K562 (cell line): Measurements from ENCODE around the gene PDE6B. TPM values are rescaled to one million over a fixed set of nuclear protein-coding genes. Genes with fewer than 3 reads are reported as not detected.
A peak's percentile ranks its signal among the peaks of the same experiment; 100 is the strongest.

Experiments
- ATAC-seq: fragments of 200-7000 bp; cut with Tn5 transposase; 3 replicates; pipeline ENCODE4 v1.9.1; 2020; ENCODE audit warnings: moderate library complexity
- BruUV-seq: library from RNA; stranded (reverse); fragments of 400-500 nt; replicated peaks from 2 replicates; lab custom pipeline; 2021; lab: Mats Ljungman, UMichigan
- CTCF ChIA-PET: fragments of 300-600 bp; formaldehyde crosslinking; extraction: SDS; loops from one replicate; lab custom pipeline; 2021; ENCODE audit warnings: low intra/inter-chr PET ratio; lab: Yijun Ruan, JAX
- POLR2A ChIA-PET: fragments of 300-600, 350-650 bp; sonication (Branson Sonifier 250); formaldehyde crosslinking; extraction: SDS; loops from one replicate; lab custom pipeline; 2021; ENCODE audit warnings: antibody characterized with exemption, inconsistent platforms; lab: Yijun Ruan, JAX
- DNase-seq, 4 experiments: peaks; one replicate each; pipeline versions ENCODE4 v3.0.0 to v3.0.0-alpha.2; 2011 to 2018; ENCODE audit warnings: low spot score in 3 of 4, mixed read lengths in 3 of 4; ENCODE audit errors: extremely low read depth in 1 of 4
- FAIRE-seq: peaks from 2 replicates; lab custom pipeline; 2011; peaks lifted over from hg19 to GRCh38; lab: Jason Lieb, UNC
- H2AFZ ChIP-seq: 2 replicates; pipeline ENCODE4 v1.6.0; 2011; ENCODE audit warnings: low read depth, low read length, control low read depth, inconsistent platforms
- H3K27ac ChIP-seq: fragments of 200-600 bp; 3 replicates; pipeline ENCODE4 v1.8.0; 2011; ENCODE audit warnings: low read depth, mild to moderate bottlenecking, control low read depth, inconsistent platforms, low read length, moderate library complexity, mixed read lengths; ENCODE audit errors: extremely low read depth
- H3K27me3 ChIP-seq, 2 experiments: fragments of 300-600 bp in 1 of 2; 2 replicates in 1 of 2; 3 replicates in 1 of 2; pipeline versions ENCODE4 v1.6.0 to v1.8.0; 2011; ENCODE audit warnings: inconsistent platforms in 2 of 2, low read length in 2 of 2, mild to moderate bottlenecking in 1 of 2, mixed read lengths in 1 of 2, moderate library complexity in 1 of 2; ENCODE audit not compliant: control insufficient read depth in 2 of 2, insufficient read depth in 2 of 2
- H3K36me3 ChIP-seq: fragments of 300-600 bp; 3 replicates; pipeline ENCODE4 v1.8.0; 2011; ENCODE audit warnings: mild to moderate bottlenecking, low read length, inconsistent platforms; ENCODE audit not compliant: control insufficient read depth, insufficient read depth
- H3K4me1 ChIP-seq, 2 experiments: fragments of 200-600 bp in 1 of 2; replicated peaks in 1 of 2; 2 replicates in 1 of 2; 3 replicates in 1 of 2; pipeline versions ENCODE4 v1.5.1 to v1.8.0; 2011; ENCODE audit warnings: inconsistent platforms in 2 of 2, low read length in 2 of 2, mild to moderate bottlenecking in 1 of 2, mixed read lengths in 1 of 2, moderate library complexity in 1 of 2; ENCODE audit not compliant: control insufficient read depth in 2 of 2, insufficient read depth in 2 of 2
- H3K4me2 ChIP-seq: 2 replicates; pipeline ENCODE4 v1.6.1; 2011; ENCODE audit warnings: low read length, control low read depth, inconsistent platforms, mixed read lengths; ENCODE audit not compliant: insufficient read depth
- H3K4me3 ChIP-seq: fragments of 200-600 bp; sonication (generic), shearing (Covaris generic); 2 replicates; pipeline ENCODE4 v1.5.1; 2016; ENCODE audit warnings: control low read depth, inconsistent platforms
- H3K79me2 ChIP-seq: fragments of 200-600 bp; 3 replicates; pipeline ENCODE4 v1.8.0; 2011; ENCODE audit warnings: low read length, inconsistent platforms; ENCODE audit not compliant: control insufficient read depth, insufficient read depth
- H3K9ac ChIP-seq, 2 experiments: 2 replicates each; pipeline versions ENCODE4 v1.6.0 to v1.6.1; 2011; ENCODE audit warnings: low read depth in 2 of 2, low read length in 2 of 2, control low read depth in 1 of 2, inconsistent platforms in 1 of 2, mild to moderate bottlenecking in 1 of 2, mixed read lengths in 1 of 2; ENCODE audit not compliant: insufficient read depth in 1 of 2
- H3K9me1 ChIP-seq: one replicate; pipeline ENCODE4 v1.6.0; 2011; ENCODE audit warnings: inconsistent platforms, mild to moderate bottlenecking, low read length, moderate library complexity; ENCODE audit not compliant: control insufficient read depth, insufficient read depth
- H3K9me3 ChIP-seq: replicated peaks from 2 replicates; pipeline ENCODE4 v1.5.1; 2011; ENCODE audit warnings: low read depth, low read length, inconsistent platforms; ENCODE audit not compliant: control insufficient read depth, insufficient read depth
- H4K20me1 ChIP-seq: replicated peaks from 2 replicates; pipeline ENCODE4 v1.6.1; 2011; ENCODE audit warnings: low read length, inconsistent platforms, mixed read lengths; ENCODE audit not compliant: control insufficient read depth, insufficient read depth
- ATF1 ChIP-seq, 2 experiments: fragments of 450-650 bp in 1 of 2; IDR thresholded peaks; 2 replicates each; pipeline ENCODE4 v1.6.1; 2016; ENCODE audit warnings: missing compliant biosample characterization in 1 of 2, missing genetic modification characterization in 1 of 2
- HNRNPUL1 ChIP-seq: fragments of 200-400 bp; formaldehyde crosslinking; IDR thresholded peaks from 2 replicates; pipeline ENCODE4 v1.6.1; 2017; ENCODE audit warnings: low read length
- KDM5B ChIP-seq: fragments of 200-600 bp; sonication (generic); IDR thresholded peaks from 2 replicates; pipeline ENCODE4 v1.6.1; 2012; ENCODE audit warnings: low read depth, mild to moderate bottlenecking, moderate library complexity, low read length, control low read depth, inconsistent platforms; ENCODE audit not compliant: insufficient replicate concordance
- SMAD2 ChIP-seq: fragments of 150-350 bp; IDR thresholded peaks from 2 replicates; pipeline ENCODE4 v1.6.1; 2014; ENCODE audit warnings: low read depth, mild to moderate bottlenecking, low read length
- SREBF1 ChIP-seq: fragments of 150-350 bp; IDR thresholded peaks from 2 replicates; pipeline ENCODE4 v1.6.1; 2014; ENCODE audit warnings: antibody characterized with exemption, low read depth, low read length, borderline replicate concordance
- ZEB2 ChIP-seq: fragments of 450-650 bp; IDR thresholded peaks from 2 replicates; pipeline ENCODE4 v1.6.1; 2016
- ZNF121 ChIP-seq: sonication (generic); formaldehyde crosslinking; conservative IDR thresholded peaks from 2 replicates; pipeline ENCODE4 v1.8.0; 2022; ENCODE audit warnings: missing genetic modification reagents
- ZNF324 ChIP-seq: fragments of 250-450 bp; sonication (Bioruptor Pico); IDR thresholded peaks from 2 replicates; pipeline ENCODE4 v1.4.0; 2020; ENCODE audit warnings: mild to moderate bottlenecking
- WGBS: fragments of 100-300 bp; shearing (Covaris generic); methylation state at CpG from one replicate; pipeline ENCODE4 v1.1.6; 2016; ENCODE audit warnings: low coverage, mixed read lengths; ENCODE audit not compliant: insufficient coverage; ENCODE audit errors: missing lambda C conversion rate; 5-methylcytosine and 5-hydroxymethylcytosine counted together
- in situ Hi-C: fragments of 300-500 bp; cut with MboI; formaldehyde crosslinking; loops from 4 replicates; pipeline ENCODE4 v1.15.0; 2018; ENCODE audit warnings: inconsistent platforms, mixed read lengths
- intact Hi-C: fragments of 100-400 bp; cut with micrococcal nuclease; formaldehyde crosslinking; loops from 2 replicates; pipeline ENCODE4 v1.14.2; 2022
- polyA plus RNA-seq, 8 experiments: library from polyadenylated mRNA; depleted of rRNA in 4 of 8; stranded (reverse) in 5 of 8; unstranded in 3 of 8; fragments of >200 nt; fragmentation: Nextera tagmentation in 2 of 8; fragmentation: Illumina TruSeq in 1 of 8; extraction: Ambion mirVana in 2 of 8; extraction: Trizol in 1 of 8; gene quantifications; 2 replicates each; pipeline versions ENCODE4 v1.2.1 to v1.2.3, GENCODE V29; 2011 to 2014; ENCODE audit warnings: inconsistent platforms in 1 of 8, missing spikeins in 1 of 8
- total RNA-seq, 7 experiments: library from RNA; depleted of rRNA in 6 of 7; stranded (reverse); fragments of >200 nt in 6 of 7; fragmentation: Illumina TruSeq in 2 of 7; extraction: Trizol in 2 of 7; gene quantifications; 2 replicates each; pipeline versions ENCODE4 v1.2.1 to v1.2.3, GENCODE V29; 2011 to 2021; ENCODE audit warnings: low replicate concordance in 1 of 7

PDE6B gene
- total and polyA plus RNA-seq, 9 of the 15 experiments (the other 6 are each of a cell fraction or from before 2014, with no cell fraction given): 0.04 TPM; not detected in 8

GRCh38 chr4:682490-683172 lies 57.3 kb downstream of the PDE6B start:
- no peaks in the 10 kb centered on the region for H3K9me3 ChIP-seq
- no peaks in the 10 kb centered on the region for H3K36me3 ChIP-seq
- in situ Hi-C loops (no loop called here), intact Hi-C loops (loop anchor here (5.0 to 10.0 kb wide), 3 partner anchors 52 to 302 kb away; partner anchors contain the start of gene IDUA)
- no peaks in the 10 kb centered on the region for H3K27me3 ChIP-seq
- FAIRE-seq (no peak), DNase-seq (no peak), ATAC-seq (no peak)
- BruUV-seq: no TSS peak
- TF ChIP-seq HNRNPUL1 (no peak), ATF1 (CRISPR knock-in tag; IDR thresholded peaks at IDR 0.05) (no peak), ATF1 (tag; IDR thresholded peaks at IDR 0.05) (no peak), SMAD2 (no peak), SREBF1 (no peak), ZNF324 (CRISPR knock-in tag) (no peak), ZNF121 (CRISPR knock-in tag) (no peak), ZEB2 (0 out of 2 replicates have a peak, but pooled peaks have one; percentile 26), KDM5B (peak; percentile 12)
- ChIA-PET POLR2A (no interaction called here), CTCF (no interaction called here)
- H3K79me2 ChIP-seq: peaks cover 2% of the 10 kb centered on the region; the same call in 2 of the 3 replicates
- H3K9me1 ChIP-seq: no peaks in the 10 kb centered on the region
- H3K9ac ChIP-seq: no peak overlapping the region; a peak in 1 of 4 replicates
- H3K4me1 ChIP-seq: peaks cover 21 to 94% of the 10 kb centered on the region in 2 experiments
- no peak overlapping the region for H3K4me2 ChIP-seq
- H2AFZ ChIP-seq: no peak overlapping the region
- WGBS: 76% methylated on average over 22 of the region's 23 CpGs
- H3K4me3 ChIP-seq: no peak overlapping the region
- no peak overlapping the region for H3K27ac ChIP-seq
- 0 out of 2 replicates have a peak, but pooled peaks cover 4% of the 10 kb centered on the region for H4K20me1 ChIP-seq
